NCI-H510A (cell line): ENCODE measurements around the gene ADM.

Experiments
- DNase-seq: peaks from one replicate; lab custom pipeline; 2025; lab: John Stamatoyannopoulos, UW

ADM gene

GRCh38 chr11:10328314-10329098 lies 23.6 kb downstream of the ADM start:
- DNase-seq = no peak

GRCh38 chr11:10329356-10329755 lies 24.5 kb downstream of the ADM start:
- no peak for DNase-seq

DNA sequence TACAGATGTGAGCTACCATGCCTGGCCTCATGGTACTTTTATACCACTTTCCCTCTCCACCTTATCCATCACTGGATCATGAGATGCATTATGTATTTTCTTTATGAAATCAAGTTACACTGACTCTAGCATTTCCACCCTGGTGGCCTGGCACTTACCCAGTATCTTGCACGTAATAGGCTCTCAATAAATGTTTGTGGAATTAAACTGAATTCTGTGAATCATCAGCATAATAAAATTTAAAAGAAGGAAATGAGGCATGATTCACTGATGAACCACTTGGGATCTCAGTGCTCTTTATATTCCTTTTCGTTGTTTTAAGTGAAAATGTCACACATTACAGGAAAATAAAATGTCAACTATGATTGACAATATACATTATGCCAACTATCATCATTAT lies 25.1 kb downstream of the ADM start:
- DNase-seq = no peak

DNA sequence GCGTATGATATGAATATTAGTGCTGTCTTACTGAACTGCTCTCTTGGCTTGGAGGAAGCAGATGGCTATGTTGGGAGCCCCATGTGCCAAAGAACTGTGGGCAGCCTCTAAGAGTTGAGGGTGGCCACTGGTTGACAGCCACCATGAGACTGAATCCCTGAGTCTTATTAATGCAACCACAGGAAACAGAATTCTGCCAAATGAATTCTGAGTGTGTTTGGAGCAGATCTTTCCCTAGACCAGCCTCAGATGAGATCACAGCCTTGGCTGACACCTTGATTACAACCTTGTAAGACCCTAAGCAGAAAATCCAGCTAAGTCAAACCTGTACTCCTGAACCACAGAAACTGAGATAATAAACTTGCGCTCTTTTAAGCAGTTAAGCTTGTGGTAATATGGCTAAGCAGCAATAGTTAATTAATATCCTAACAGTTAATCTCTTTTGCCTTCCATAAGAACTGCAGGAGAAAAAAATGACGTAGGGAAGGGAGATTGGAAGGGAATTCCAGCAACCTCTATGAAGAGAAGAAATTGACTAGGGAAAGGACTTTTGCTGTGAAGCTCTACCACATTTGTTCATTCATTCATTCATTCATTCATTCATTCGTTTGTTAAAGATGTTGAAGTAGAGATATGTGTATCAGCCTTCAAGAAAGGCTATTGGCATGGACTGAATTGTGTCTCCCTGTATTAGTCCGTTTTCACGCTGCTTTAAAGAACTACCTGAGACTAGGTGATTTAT lies 26.8 kb downstream of the ADM start:
- DNase-seq = no peak

GRCh38 chr11:10333490-10333889 lies 28.6 kb downstream of the ADM start:
- no peak for DNase-seq

- DNase-seq = no peak
Observed at GRCh38 chr11:10338287-10338686, 33.4 kb downstream of the ADM start.

DNA sequence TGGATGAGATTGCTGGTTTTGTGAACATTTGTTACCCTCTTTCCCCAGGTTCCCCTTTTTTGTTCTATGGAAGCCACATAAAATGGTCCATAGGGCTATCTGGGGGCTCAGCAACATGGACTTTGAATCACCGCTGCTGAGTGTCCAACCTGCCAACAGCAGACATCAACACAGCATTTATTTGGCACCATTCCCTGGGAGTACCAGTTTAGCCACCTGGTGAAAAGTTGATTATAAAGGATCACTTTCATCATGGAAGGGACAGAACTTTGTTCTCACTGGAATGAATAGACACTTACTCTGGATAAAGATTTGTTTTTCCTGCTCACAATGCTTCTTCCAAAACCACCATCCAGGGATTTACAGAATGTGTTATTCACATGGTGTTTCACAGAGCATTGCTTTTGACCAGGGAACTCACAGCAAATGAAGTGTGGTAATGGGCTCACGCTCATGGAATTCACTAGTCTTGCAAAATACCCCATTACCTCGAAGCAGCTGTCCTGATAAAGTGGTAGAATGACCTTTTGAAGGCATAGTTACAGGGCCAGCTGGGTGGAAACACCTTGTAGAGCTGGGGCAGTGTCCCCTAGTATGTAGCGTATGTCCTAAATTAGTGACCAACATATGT lies 43.9 kb downstream of the ADM start:
- DNase-seq = no peak

GRCh38 chr11:10349281-10349665 lies 44.4 kb downstream of the ADM start:
- DNase-seq = no peak

GRCh38 chr11:10349806-10350205 lies 44.9 kb downstream of the ADM start:
- no peak for DNase-seq

DNA sequence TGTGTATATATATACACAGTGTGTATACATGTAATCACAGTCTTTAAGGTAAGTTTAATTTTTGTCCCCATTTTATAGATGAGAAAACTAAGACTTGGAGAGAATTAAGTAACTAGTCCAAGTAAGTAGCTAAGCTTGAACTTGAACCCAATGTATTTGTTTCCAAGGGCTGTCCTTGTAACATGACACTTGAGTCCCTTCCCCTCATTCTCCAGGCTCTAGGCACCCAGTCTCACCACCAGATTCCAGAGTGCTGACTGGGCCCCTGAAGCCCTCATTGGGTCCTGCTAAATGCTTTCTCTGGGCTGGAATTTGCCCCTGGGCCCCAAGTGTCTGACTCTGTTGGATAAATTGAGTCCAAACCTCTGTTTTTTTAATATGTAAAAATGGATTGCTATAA lies 45.5 kb downstream of the ADM start:
- DNase-seq = no peak

DNA sequence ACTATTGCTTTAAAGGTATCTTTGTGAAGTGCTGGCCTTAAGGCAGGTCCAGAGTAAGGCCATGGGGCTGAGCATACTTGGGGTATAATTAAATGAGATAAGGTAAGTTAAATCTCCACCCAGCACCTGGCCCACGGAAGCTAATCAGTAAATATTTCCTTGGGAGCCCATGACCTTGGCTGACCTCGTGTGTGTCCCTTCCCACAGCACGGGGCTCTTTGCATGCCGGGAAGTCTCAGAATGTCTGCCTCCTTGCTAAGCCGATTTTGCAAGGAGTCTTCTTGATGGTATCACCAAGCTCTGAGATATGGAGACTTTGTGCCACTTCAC lies 46.5 kb downstream of the ADM start:
- no peak for DNase-seq

GRCh38 chr11:10351765-10352641 lies 47.1 kb downstream of the ADM start:
- no peak for DNase-seq

DNA sequence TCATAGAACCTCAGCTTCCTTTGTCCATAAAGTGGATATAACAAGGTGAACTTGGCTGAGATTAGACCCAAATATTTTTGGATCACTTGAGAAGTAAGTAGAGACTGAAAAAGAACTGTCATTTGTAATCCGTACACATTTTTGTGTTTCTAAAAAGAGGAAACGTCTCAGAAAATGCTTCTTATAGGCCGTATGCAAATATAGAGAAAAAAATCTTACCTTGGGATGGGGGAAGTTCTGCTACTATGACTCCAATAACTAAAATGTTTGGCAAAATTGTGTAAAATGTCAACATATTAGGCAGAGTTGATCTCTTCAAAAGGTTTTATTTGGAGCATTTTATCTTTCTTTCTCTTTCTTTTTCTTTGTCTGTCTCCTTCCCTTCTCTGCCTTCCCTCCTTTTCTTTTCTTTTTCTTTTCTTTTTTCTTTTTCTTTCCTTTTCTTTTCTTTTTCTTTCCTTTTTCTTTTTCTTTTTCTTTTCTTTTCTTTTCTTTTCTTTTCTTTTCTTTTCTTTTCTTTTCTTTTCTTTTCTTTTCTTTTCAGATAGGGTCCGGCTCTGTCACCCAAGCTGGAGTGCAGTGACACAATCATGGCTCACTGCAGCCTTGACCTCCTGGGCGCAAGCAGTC lies 48.2 kb downstream of the ADM start:
- no peak for DNase-seq

DNA sequence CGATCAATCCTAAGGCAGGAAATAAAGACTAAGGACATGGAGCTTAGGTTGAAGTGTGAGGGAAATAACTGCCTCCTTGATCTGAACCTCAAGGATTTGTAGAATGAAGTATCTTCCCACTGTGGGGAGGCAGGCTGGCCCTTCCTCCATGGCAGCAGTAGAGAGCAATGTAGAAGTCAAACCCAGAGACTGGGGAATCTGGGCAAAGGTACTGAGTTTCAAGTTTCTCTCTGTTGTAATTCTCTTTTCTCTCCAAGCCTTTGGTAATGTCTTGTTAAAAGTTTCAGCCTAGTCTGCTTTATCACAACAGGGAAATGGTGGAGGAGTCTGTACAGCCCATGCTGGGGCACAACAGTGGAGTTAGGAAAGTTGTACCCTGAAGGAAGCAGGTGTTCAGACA lies 49.5 kb downstream of the ADM start:
- DNase-seq = no peak

DNA sequence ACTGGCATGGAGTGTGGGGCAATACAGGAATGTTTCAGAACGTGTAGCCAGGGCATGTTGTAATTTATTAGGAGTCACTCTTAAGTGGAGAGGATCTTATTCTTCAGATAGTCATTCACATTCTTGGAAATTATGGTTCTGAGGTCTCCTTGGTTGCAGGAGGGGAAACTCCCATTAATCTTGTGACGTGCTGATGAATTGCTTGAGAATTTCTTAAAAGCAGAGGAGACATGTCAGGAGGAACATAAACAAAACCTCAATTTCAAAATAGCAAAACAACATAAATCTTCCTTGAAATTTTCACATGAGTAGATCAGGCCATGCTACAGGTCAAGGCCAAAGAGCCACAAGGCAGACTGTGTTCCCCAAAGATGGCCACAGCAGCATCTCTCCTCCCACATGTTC lies 50.4 kb downstream of the ADM start:
- DNase-seq = no peak

DNA sequence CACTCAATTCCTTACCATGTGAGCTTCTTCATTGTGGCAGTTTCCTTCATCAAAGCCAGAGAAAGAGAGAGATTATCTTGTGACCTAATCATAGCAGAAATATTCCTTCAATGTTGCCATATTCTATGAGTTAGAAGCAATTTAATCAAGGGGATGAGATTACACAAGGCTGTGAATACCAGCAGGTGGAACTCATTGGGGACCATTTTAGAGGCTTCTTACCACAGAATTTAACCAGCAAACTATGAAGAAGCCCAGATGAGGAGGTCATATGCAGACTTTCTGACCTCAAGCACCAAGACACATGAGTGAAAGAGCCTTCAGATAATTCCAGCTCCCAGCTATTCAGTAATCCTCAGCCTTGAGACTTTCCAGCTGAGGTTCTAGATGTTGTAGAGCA lies 51.3 kb downstream of the ADM start:
- no peak for DNase-seq
